ENCODE measurements around the gene IMMP2L.

The IMMP2L gene

GRCh38 chr7:111014079-111014478 lies 548.2 kb downstream of the IMMP2L start:
- DNase-seq: no peak

DNA sequence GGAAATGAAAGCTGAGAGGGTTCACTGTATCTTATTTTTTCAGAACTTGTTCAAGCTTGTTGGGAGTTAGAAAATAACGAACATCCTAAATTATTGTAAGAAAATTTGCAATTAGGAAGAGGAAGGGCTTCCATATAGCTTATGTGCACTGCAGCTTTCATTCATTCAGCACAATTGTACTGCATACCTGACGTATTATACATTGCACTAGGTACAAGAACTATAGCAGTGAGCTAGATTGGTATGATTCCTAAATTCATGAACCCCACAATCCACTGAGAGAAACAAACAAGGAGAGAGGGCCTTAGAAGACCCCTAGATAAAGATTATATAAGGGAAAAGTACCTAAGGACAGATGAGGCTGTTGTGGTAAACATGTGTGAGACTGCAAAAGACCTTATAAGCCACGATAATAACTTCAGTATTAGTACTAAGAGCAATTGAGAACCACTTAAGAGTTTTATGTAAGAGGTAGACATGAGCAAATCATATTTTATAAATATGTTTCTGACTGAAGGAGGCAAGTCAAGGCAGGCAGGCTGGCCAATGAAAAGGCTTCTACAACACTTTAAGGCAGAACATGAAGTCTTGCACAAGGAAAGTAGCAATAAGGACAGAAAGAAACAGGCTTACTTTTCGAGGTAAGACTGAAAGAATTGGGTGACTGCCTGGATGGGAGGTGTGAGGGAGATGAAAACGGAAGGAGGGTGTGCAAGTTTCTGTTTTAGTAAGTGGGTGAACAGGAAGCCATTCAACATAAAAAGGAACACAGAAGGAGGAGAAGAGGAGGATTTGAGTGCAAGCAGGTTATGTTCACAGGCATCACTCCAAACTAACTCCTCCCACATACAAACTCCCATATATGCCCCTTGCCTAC lies 549.3 kb downstream of the IMMP2L start:
- DNase-seq: peak; percentile 90

GRCh38 chr7:111012149-111012548 lies 550.1 kb downstream of the IMMP2L start:
- no peak for DNase-seq

GRCh38 chr7:111011520-111011919 lies 550.8 kb downstream of the IMMP2L start:
- peak; percentile 82 for DNase-seq

- peak; percentile 64 for DNase-seq
Measured at GRCh38 chr7:111010798-111011197, 551.5 kb downstream of the IMMP2L start.

GRCh38 chr7:111009526-111010040 lies 552.7 kb downstream of the IMMP2L start:
- DNase-seq: no peak

DNA sequence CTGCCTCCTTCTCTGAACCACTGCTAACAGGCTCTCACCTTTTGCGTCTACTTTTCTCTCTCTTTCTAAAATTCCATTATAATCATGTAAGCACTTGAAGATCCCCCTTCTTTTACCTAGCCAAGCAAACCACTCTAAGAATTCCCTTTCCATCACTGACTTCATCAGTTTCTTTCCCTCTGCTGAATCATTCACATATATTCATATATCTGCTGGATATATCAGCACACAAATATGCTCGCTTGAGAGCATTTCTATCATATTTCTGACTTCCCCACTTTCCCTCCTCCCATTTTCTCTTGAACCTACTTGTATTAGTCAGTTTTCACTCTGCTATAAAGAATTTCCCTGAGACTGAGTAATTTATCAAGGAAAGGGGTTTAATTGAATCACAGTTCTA lies 555.6 kb downstream of the IMMP2L start:
- DNase-seq: no peak

- DNase-seq: no peak
Measured at GRCh38 chr7:111006040-111006439, 556.3 kb downstream of the IMMP2L start.

GRCh38 chr7:111005445-111005844 lies 556.8 kb downstream of the IMMP2L start:
- no peak for DNase-seq

DNA sequence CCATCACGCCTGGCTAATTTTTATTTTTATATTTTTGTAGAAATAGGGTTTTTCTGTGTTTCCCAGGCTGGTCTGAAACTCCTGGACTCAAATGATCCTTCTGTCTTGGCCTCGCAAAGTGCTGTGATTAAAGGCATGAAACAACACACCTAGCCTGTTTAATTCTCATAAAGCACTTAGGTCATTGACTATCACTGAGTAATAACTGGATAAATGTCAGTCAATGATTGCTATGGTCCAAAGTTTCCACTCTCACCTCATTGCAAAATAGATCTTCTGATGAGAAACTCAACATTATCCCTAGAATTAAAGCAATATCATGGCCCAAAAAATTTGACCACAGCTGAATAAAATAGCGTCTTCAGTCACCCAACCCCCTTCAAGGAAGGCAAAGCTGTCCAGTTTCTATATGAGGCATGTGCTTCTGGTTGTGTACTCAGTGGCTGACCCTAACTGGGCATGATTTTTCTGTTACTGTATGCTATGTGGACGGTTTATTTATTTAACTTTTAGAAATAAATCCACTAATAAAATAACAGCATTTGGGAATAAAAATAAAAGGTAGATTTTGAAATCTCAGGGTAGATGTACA lies 557.9 kb downstream of the IMMP2L start:
- DNase-seq: no peak

DNA sequence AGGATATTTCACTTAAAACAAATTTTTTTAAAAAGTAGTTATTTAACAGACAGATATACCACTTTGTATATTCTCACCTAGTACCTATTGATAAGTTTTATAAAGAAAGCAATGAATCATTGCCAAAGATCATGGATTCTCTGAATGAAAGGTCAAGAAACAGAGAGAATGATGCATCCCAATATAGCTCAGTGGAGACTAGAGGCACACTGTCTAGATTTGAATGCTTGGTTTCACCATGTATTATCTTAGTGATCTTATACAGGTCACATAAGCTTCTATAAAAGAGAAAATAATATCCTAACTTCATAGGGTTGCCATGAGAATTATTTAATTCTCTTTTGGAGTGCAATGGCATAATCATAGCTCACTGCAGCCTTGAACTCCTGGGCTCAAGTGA lies 558.4 kb downstream of the IMMP2L start:
- no peak for DNase-seq

GRCh38 chr7:110994028-110994967 lies 568.0 kb downstream of the IMMP2L start:
- DNase-seq: no peak

DNA sequence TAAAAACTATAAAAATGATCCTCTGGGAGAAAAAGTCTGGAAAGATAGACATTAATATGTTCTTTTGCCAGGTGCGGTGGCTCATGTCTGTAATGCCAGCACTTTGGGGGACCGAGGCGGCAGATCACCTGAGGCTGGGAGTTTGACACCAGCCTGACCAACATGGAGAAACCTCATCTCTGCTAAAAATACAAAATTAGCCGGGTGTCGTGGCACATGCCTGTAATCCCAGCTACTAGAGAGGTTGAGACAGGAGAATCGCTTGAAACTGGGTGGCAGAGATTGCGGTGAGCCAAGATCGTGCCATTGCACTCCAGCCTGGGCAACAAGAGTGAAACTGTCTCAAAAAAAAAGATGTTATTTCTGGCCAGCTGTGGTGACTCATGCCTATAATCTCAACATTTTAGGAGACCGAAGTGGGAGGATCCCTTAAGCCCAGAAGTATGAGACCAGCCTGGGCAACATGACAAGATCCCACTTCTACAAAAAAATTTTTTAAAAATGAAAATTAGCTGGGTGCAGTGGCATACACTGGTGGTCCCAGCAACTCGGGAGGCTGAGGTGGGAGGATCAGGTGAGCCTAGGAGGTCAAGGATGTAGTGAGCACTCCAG lies 573.3 kb downstream of the IMMP2L start:
- DNase-seq: no peak

DNA sequence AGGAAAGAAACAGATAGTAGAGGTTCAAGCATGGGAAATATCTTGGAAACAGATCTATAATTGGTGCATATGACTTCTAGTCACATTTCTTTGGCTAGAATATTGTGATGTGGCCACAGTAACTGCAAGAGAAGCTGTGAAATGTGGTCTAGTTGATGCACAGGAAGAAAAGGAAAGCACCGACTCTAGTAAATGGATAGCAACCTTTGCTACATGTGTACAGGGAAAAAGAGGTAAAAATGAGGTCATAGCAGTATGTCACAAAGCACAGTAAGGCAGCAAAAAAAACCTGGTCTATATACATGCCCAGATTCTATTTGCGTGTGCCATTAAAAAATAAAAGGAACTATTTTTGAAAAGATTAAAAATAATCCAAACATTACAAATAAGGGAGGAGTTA lies 573.9 kb downstream of the IMMP2L start:
- no peak for DNase-seq

GRCh38 chr7:110987127-110987693 lies 575.1 kb downstream of the IMMP2L start:
- no peak for DNase-seq

- DNase-seq: no peak
Measured at GRCh38 chr7:110983822-110984456, 578.4 kb downstream of the IMMP2L start.

DNA sequence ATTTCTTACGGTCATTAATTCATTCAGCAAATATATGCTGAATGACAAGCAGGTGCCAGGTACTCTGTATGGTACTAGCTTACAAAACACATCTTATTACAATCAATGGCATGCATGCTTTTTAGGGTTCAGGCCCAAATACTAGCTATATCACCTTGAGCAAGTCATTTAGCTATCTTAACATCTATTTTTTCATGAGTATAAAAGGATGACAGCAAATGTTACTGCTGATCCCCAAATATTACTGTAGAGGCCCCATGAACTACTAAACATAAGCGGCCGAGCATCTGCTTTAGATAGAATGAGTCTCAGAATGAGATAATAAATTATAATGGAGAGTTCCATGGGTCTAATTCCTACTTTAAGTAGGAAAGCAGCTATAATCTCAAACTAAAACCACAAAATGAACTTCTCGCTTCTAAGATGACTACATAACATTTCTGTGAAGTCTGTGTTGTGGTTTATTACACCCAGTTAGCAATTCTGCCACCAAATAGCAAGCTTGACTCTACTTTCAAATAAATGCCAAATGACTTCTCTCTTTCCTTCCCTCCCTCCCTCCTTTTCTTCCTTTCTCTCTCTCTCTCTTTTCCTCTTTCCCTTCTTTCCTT lies 585.1 kb downstream of the IMMP2L start:
- DNase-seq: peak; percentile 68

DNA sequence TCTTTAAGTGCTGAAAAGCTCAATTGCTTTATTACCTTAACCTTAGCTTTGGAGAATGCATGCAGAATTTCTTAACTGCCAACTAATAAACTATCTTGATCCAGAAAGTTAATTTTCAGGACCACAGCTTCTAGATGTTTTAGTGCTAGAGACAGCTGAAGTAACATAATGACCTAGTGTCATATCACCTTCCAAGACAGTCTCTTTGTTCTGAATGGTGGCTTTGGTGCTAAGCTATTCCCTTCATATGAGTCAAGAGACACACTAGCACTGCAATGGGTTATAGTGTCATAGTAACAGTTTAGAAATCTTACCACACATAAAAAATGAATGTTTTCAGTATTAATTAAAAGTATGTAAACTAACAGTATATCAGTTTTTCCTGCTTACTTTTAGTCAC lies 586.8 kb downstream of the IMMP2L start:
- no peak for DNase-seq

- DNase-seq: no peak
Measured at GRCh38 chr7:110974441-110974840, 587.9 kb downstream of the IMMP2L start.

GRCh38 chr7:110973196-110973990 lies 588.9 kb downstream of the IMMP2L start:
- no peak for DNase-seq

Data from activated CD4-positive, alpha-beta T cell treated with anti-CD3 and anti-CD28 coated beads, Interleukin-2, Interleukin-6, amounts not matched to agents 100 ng/mL and 50 ng/mL, durations not matched to agents 16 hours and 8 hours (primary cell).